ENCODE measurements around the gene FXYD5.
"Not testable (repeated sequence)": the region's sequence is repeated elsewhere in the genome, so short reads cannot be mapped to it uniquely, and the experiment has no call there.

Gene FXYD5

GRCh38 chr19:35120492-35120891, 34.0 kb upstream of the FXYD5 start:
- DNase-seq, result no peak

GRCh38 chr19:35120898-35121297, 33.6 kb upstream of the FXYD5 start:
- no peak for DNase-seq

DNA sequence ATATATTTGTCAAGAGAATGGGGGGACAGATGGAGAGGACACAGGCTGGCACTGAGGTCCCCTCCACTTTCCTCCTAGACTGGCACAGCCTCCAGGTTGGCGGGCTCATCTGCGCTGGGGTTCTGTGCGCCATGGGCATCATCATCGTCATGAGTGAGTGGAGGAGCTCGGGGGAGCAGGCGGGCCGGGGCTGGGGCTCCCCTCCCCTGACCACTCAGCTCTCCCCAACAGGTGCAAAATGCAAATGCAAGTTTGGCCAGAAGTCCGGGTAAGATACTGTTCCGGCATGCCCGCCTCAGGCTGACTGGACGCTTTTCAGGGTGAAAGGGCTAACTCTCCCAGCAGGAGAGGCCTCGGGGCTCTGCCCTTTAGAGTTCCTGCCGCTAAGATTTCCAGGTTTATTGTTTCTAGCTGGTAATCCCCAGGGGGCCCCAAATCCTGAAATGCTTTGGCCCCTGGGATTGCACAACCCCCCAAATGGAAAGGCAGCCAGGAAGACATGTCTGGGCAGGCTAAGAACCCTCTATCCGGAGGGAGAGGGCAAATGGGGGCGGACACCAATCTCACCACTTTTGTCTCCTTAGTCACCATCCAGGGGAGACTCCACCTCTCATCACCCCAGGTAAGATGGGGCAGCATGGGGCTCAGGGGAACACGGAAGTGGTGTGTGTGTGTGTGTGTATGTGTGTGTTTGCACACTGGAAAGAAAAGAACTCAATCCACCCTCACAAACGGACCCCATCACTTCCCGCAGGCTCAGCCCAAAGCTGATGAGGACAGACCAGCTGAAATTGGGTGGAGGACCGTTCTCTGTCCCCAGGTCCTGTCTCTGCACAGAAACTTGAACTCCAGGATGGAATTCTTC, 31.6 kb upstream of the FXYD5 start:
- no peak for DNase-seq

GRCh38 chr19:35123573-35123972, 31.0 kb upstream of the FXYD5 start:
- no peak for DNase-seq

GRCh38 chr19:35124098-35125060, 30.2 kb upstream of the FXYD5 start:
- peak; percentile 70 to 89 (median 72) for DNase-seq

- DNase-seq, result no peak
Measured at GRCh38 chr19:35125270-35125717, 29.2 kb upstream of the FXYD5 start.

- DNase-seq, result no peak
Measured at GRCh38 chr19:35125749-35126623, 28.5 kb upstream of the FXYD5 start.

GRCh38 chr19:35126624-35126959, 27.9 kb upstream of the FXYD5 start:
- DNase-seq, result no peak

- DNase-seq, result no peak
Measured at GRCh38 chr19:35127871-35128270, 26.7 kb upstream of the FXYD5 start.

GRCh38 chr19:35128398-35129057, 26.0 kb upstream of the FXYD5 start:
- DNase-seq, result no peak

- DNase-seq, result not testable (repeated sequence)
Measured at GRCh38 chr19:35129724-35130274, 24.7 kb upstream of the FXYD5 start.

DNA sequence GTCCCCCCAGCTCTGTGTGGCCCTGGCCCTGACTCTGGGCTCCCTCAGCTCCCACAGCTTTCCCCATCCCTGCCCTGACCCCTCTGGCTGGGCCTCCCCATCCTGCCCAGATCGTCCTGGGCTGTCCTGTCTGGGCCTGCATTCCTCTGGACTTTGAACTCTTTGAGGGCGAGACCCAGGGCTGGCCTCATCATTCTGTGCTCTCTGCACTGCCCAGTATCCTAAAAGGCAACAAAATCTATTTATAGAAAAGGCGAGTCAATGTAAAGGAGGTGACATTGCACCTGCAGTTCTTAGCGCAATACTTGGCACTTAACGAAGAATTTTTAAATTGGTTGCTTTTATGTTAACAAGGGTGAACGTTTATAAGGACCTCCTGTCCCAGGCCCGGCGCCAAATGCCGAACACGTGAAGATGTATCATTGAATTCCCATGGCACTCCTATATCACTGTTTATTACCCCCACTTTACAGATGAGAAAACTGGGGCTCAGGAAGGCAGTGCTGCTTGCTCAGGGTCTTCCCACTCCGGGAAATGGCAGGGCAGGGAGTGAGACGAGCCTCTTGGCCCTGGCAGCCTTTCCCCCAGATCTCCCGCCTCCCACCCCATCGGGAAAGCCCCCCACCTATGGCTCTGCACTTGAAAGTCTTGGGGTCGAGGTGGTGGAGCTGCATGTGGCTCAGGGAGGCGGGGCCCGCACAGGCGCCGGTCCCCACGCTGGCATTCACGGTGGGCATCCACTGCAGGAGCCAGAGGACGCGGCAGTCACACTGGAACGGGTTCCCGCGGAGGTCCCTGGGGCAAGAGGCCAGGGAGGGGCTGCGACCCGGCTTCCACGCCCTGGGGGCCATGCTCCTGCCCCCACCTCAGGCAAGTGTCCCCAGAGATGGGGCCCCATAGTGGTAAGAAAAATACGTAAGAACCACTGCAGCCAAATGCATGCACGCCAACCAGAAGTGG, 23.5 kb upstream of the FXYD5 start:
- DNase-seq, result no peak

GRCh38 chr19:35132254-35132653, 22.3 kb upstream of the FXYD5 start:
- DNase-seq, result no peak

GRCh38 chr19:35133826-35134225, 20.7 kb upstream of the FXYD5 start:
- no peak for DNase-seq

DNA sequence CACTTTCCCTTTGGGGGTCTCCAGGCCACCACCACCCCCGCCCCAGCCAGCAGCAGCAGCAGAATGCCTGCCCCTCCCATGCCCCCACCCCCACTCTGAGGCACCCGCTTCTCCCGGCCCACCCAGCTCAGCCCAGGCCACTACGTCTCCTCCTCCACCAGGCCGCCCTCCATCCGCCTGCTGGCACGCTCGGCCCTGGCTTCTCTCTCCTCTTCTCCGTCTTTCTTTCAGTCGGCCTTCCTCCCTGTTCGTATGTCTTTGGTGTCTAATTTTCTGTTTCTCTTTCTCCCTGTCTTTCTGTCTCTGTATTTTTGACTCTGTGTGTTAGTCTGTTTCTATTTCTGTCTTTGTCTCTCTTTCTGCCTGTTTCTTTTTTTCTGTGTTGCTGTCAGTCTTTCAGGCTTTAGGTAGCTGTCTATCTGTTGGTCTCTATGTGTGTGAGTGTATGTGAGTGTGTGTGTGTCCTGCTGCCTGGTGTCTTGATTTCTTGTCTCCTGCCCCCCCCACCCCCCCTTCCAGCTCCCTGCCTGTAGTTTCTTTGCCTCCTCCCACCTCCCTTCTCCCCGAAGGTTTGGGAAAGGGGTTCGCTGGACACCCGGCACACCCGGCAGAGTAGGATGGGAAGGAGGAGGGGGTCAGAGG, 19.8 kb upstream of the FXYD5 start, which contains the start of gene LGI4:
TSS of gene LGI4 (minus strand) at position 459 of the 642 bp plus-strand sequence. CDS start at position 80, 379 bp downstream.
- DNase-seq, result no peak

GRCh38 chr19:35135389-35135909, 19.1 kb upstream of the FXYD5 start:
- DNase-seq, result peak; percentile 19 to 68 (median 44)

- no peak for DNase-seq
Measured at GRCh38 chr19:35136231-35136630, 18.3 kb upstream of the FXYD5 start.

DNA sequence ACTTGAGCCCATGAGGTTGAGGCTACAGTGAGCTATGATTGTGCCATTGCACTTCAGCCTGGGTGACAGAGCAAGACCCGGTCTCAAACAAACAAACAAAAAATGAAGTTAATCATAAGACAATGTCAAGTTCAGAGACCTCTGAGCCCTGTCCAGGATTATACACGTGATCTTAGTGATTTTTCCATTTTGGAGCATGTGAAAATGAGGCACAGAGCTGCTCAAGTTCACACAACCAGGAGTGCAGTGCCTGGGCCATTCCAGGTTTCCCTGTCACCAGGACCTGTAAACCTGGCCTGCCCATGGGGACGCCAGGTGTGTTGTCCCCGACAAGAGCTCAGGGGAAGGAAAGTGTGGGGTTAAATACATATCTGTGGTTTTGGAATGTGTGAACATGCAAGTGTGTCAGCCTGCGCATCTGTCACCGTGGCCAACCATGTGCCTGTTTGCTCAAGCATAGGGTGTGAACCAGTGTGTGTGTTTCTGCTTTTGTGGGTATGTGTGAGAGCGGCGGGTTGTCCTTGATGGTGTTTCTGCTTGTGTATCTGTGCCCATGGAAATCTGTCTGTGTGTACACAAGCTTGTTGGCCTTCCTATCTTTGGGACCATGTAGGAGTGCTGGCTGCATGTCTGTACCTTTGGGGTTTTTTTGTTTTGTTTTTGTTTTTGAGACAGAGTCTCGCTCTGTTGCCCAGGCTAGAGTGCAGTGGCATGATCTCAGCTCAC, 17.4 kb upstream of the FXYD5 start:
- DNase-seq, result no peak
